Right lobe of liver (tissue), 6 donors: ENCODE measurements around the gene HIRA. TPM values are rescaled to one million over a fixed set of nuclear protein-coding genes. Genes with fewer than 3 reads are reported as not detected.

ENCODE experiments used
- ATAC-seq, 4 donors: fragments of 200-7000 bp; cut with Tn5 transposase; one replicate each; pipeline ENCODE4 v1.9.1; 2020; ENCODE audit warnings: mild to moderate bottlenecking in 4 of 4, moderate library complexity in 4 of 4
- DNase-seq, 3 donors: peaks; one replicate each; pipeline ENCODE4 v3.0.0-alpha.2; 2020
- H3K27ac ChIP-seq, 3 donors: fragments of 200-600 bp; one replicate each; pipeline ENCODE4 v1.8.0; 2022
- H3K27me3 ChIP-seq, 2 donors: fragments of 200-600 bp; one replicate each; pipeline ENCODE4 v1.8.0; 2022
- H3K36me3 ChIP-seq, 4 donors: fragments of 200-600 bp; sonication (generic) in 1 of 4; one replicate each; pipeline versions ENCODE4 v1.5.1 to v1.8.0; 2017 to 2022; ENCODE audit warnings: control low read depth in 1 of 4
- H3K4me1 ChIP-seq, 4 donors: fragments of 200-600 bp; sonication (generic) in 1 of 4; one replicate each; pipeline versions ENCODE4 v1.5.1 to v1.8.0; 2017 to 2022; ENCODE audit warnings: control low read depth in 1 of 4
- H3K4me3 ChIP-seq, 3 donors: fragments of 200-600 bp; one replicate each; pipeline ENCODE4 v1.8.0; 2022
- H3K9me3 ChIP-seq, 4 donors: fragments of 200-600 bp; sonication (generic) in 1 of 4; one replicate each; pipeline versions ENCODE4 v1.5.1 to v1.8.0; 2017 to 2022; ENCODE audit warnings: control low read depth in 1 of 4
- CTCF ChIP-seq, 4 donors: fragments of 200-600 bp in 3 of 4; fragments of 450-650 bp in 1 of 4; IDR thresholded peaks; one replicate each; pipeline versions ENCODE4 v1.5.1 to v1.8.0; 2016 to 2022; ENCODE audit warnings: antibody characterized with exemption in 4 of 4, mild to moderate bottlenecking in 2 of 4
- POLR2A ChIP-seq: fragments of 450-650 bp; IDR thresholded peaks from one replicate; pipeline ENCODE4 v1.6.1; 2017; ENCODE audit warnings: antibody characterized with exemption, mild to moderate bottlenecking
- WGBS: methylation state at CpG from one replicate; pipeline ENCODE4 v1.1.6; 2018; ENCODE audit warnings: low coverage, low lambda C conversion rate; ENCODE audit not compliant: insufficient coverage; ENCODE audit errors: missing lambda C conversion rate; 5-methylcytosine and 5-hydroxymethylcytosine counted together
- intact Hi-C, 2 donors: fragments of 100-400 bp; cut with DNase I; formaldehyde crosslinking; loops; one replicate each; pipeline versions ENCODE4 v1.11.2 to v1.14.1; 2022
- total RNA-seq, 6 experiments: library from RNA; depleted of rRNA in 2 of 6; stranded (reverse); fragments of >200 nt in 2 of 6; fragmentation: NEBNext Ultra II Directional in 3 of 6; extraction: Animal tissue kit (Norgen Biotek cat#: 25700) in 3 of 6; gene quantifications; one replicate each; pipeline versions ENCODE4 v1.1.0 to v1.2.4, GENCODE V29; 2016 to 2023
- donor health status: DM: no; HTN: yes; CAD: no.
- donor health status: DM: no; HTN: no; CAD: no.
- donor health status: DM: no; HTN: no; CAD: no.
- donor health status: DM: no; HTN: yes; CAD: no.
- donor health status: DM: no; HTN: yes; CAD: no.

Gene HIRA
- total RNA-seq, 6 experiments from 2014 or later = 14.6 to 25.0 (median 17.8) TPM

GRCh38 chr22:19422440-19423301, 8.9 kb downstream of the HIRA start:
- Histone ChIP-seq H3K27me3 (no peaks in the 10 kb centered on the region), H3K9me3 (no peaks in the 10 kb centered on the region), H3K36me3 (no peaks in the 10 kb centered on the region), H3K4me3 (no peak overlapping the region), H3K27ac (peak overlapping the region in 1 of 3 donors; percentile 71), H3K4me1 (peaks cover 0 to 46% (median 7%) of the 10 kb centered on the region in 4 donors)
- intact Hi-C loops = no loop called here
- TF ChIP-seq CTCF (IDR thresholded peaks at IDR 0.05) (no peak), POLR2A (no peak)
- 88% methylated on average over 4 of the region's 11 CpGs for WGBS
- DNase-seq = no peak
- ATAC-seq = no peak

GRCh38 chr22:19420321-19420720, 11.2 kb downstream of the HIRA start:
- Histone ChIP-seq H3K9me3 (no peaks in the 10 kb centered on the region), H3K27me3 (no peaks in the 10 kb centered on the region), H3K36me3 (no peaks in the 10 kb centered on the region), H3K4me3 (no peak overlapping the region), H3K4me1 (peaks cover 0 to 42% (median 7%) of the 10 kb centered on the region in 4 donors), H3K27ac (no peak overlapping the region)
- 89% methylated on average over 6 of the region's 6 CpGs for WGBS
- ATAC-seq = no peak
- no peak for DNase-seq
- TF ChIP-seq POLR2A (no peak), CTCF (IDR thresholded peaks at IDR 0.05) (no peak)
- intact Hi-C loops = no loop called here

- intact Hi-C loops = no loop called here
- Histone ChIP-seq H3K27me3 (no peaks in the 10 kb centered on the region), H3K4me1 (peaks cover 0 to 37% (median 6%) of the 10 kb centered on the region in 4 donors), H3K36me3 (no peaks in the 10 kb centered on the region), H3K27ac (no peak overlapping the region), H3K4me3 (no peak overlapping the region), H3K9me3 (no peaks in the 10 kb centered on the region)
- DNase-seq (no peak), ATAC-seq (peak; percentile 17 to 37 (median 25))
- no peak for TF ChIP-seq POLR2A
- TF ChIP-seq CTCF (IDR thresholded peaks at IDR 0.05) = no peak
- WGBS = 59% methylated on average over 3 of the region's 5 CpGs
Measured at GRCh38 chr22:19419464-19420178, 11.9 kb downstream of the HIRA start.

GRCh38 chr22:19419086-19419463, 12.5 kb downstream of the HIRA start:
- no peak overlapping the region for H3K27ac ChIP-seq
- intact Hi-C loops = no loop called here
- TF ChIP-seq POLR2A (no peak), CTCF (IDR thresholded peaks at IDR 0.05) (no peak)

More at GRCh38 chr22:19419086-19419463, 12.5 kb downstream of the HIRA start:
- DNase-seq = peak in 2 of 3 donors; percentile 29 to 56
- no peaks in the 10 kb centered on the region for H3K36me3 ChIP-seq
- no peaks in the 10 kb centered on the region for H3K27me3 ChIP-seq
- H3K4me1 ChIP-seq = peaks cover 0 to 32% (median 3%) of the 10 kb centered on the region in 4 donors
- H3K9me3 ChIP-seq = no peaks in the 10 kb centered on the region
- WGBS = 53% methylated on average over 5 of the region's 5 CpGs
- peak; percentile 39 to 54 (median 45) for ATAC-seq
- H3K4me3 ChIP-seq = no peak overlapping the region
